ENCODE results near the gene TTC16.

TTC16 gene

DNA sequence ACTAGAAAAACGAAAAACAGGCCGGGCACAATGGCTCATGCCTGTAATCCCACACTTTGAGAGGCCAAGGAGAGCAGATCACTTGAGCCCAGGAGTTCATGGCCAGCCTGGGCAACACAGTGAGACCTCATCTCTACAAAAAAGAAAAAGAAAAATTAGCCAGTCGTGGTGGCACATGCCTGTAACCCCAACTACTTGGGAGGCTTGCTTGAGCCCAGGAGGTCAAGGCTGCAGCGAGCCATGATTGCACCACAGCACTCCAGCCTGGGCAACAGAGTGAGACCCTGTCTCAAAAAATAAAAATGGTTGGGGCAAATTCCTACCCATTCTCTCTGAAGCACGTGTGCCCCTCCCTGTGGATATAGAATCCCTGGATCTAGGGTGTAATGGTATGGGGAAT lies 17.5 kb upstream of the TTC16 start:
- in situ Hi-C loops (cut with MboI; ENCODE audit: low sequenced_read_pairs) = no loop called here

- in situ Hi-C loops (cut with MboI; ENCODE audit: low sequenced_read_pairs) = no loop called here
These were observed 16.8 kb upstream of the TTC16 start for GRCh38 chr9:127698985-127699670.

- in situ Hi-C loops (cut with MboI; ENCODE audit: low sequenced_read_pairs) = no loop called here
These were observed 15.7 kb upstream of the TTC16 start for GRCh38 chr9:127700140-127700539.

- in situ Hi-C loops (cut with MboI; ENCODE audit: low sequenced_read_pairs) = no loop called here
These were observed 15.2 kb upstream of the TTC16 start for GRCh38 chr9:127700594-127701255.

DNA sequence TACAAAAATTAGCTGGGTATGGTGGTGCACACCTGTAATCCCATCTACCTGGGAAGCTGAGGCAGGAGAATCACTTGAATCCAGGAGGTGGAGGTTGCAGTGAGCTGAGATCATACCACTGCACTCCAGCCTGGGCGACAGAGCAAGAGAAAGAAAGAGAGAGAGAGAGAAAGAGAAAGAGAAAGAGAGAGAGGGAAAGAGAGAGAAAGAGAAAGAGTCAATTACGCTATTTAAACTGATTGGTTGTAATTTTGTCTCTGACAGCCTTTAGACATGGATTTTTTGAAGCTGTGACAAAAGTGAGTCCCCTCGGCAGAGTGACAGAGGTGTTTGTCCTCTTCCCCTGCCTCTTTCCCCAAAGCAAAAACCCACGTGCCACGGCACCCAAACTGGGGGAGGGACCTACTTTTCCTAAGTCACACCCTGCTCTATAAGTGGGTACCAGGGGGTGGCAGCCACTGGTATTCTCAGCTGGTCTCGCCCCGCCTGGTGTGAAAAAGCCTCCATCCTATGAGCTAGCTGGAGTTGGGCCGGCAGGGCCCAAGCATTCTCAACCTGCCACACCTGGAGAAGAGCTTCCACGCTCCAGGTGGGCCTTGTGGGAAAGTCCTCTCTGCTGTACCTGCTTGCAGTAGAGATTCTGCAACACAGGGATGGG lies 12.5 kb upstream of the TTC16 start:
- in situ Hi-C loops (cut with MboI; ENCODE audit: low sequenced_read_pairs) = no loop called here

- in situ Hi-C loops (cut with MboI; ENCODE audit: low sequenced_read_pairs) = no loop called here
These were observed 10.1 kb upstream of the TTC16 start for GRCh38 chr9:127705577-127706379.

- in situ Hi-C loops (cut with MboI; ENCODE audit: low sequenced_read_pairs) = no loop called here
These were observed 9.0 kb upstream of the TTC16 start, which contains the start of gene CFAP157 for GRCh38 chr9:127706836-127707241. Gene CFAP157, plus strand, starts transcription at chr9:127706988. Its CDS starts 44 bp downstream, at chr9:127707032.

GRCh38 chr9:127707766-127708165 lies 8.1 kb upstream of the TTC16 start:
- in situ Hi-C loops (cut with MboI; ENCODE audit: low sequenced_read_pairs) = no loop called here

- in situ Hi-C loops (cut with MboI; ENCODE audit: low sequenced_read_pairs) = no loop called here
These were observed 6.8 kb upstream of the TTC16 start for GRCh38 chr9:127708952-127709587.

DNA sequence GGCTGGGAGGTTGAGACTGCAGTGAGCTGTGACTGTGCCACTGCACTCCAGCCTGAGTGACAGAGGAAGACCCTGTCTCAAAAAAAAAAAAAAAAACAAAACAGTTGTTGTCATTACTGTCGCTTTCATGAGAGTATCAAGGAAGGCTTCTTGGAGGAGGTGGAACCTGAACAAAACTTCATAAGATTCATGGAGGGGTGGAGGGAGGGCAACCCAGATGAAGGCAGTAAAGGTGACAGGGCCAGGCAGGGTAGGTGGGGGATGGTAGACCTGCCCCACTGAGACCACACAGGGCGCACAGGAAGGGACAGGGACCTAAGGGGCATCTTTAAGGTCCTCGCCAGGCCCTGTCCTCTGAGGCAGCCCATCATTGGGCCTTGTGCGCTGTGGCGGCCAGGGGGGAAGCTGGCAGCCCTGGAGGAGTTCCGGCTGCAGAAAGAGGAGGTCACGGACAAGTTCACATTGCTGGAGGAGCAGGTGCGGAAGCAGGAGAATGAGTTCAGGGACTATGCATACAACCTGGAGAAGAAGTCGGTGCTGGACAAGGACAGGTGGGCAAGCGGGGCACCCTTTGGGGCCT lies 5.6 kb upstream of the TTC16 start:
- in situ Hi-C loops (cut with MboI; ENCODE audit: low sequenced_read_pairs) = no loop called here

DNA sequence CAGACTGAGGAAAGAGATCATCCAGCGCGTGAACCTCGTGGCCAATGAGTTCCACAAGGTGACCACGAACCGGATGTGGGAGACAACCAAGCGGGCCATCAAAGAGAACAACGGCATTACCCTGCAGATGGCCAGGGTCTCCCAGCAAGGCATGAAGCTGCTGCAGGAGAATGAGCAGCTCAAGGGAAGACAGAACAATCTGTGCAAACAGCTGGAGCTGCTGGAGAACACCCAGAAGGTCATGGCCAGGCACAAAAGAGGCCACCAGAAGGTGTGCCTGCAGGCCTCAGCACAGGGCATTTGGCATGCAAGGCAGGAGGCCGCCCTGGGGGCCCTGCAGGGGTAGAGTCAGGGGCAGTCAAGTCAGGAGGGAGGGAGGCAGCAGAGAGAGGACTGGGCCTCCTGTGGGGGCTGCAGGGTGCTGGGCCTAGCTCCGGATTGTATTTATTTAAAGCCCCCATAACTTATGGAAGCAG lies 4.6 kb upstream of the TTC16 start:
- in situ Hi-C loops (cut with MboI; ENCODE audit: low sequenced_read_pairs) = no loop called here

- in situ Hi-C loops (cut with MboI; ENCODE audit: low sequenced_read_pairs) = no loop called here
These were observed 4.0 kb upstream of the TTC16 start for GRCh38 chr9:127711831-127712274.

- in situ Hi-C loops (cut with MboI; ENCODE audit: low sequenced_read_pairs) = no loop called here
These were observed 3.5 kb upstream of the TTC16 start for GRCh38 chr9:127712371-127712770.

DNA sequence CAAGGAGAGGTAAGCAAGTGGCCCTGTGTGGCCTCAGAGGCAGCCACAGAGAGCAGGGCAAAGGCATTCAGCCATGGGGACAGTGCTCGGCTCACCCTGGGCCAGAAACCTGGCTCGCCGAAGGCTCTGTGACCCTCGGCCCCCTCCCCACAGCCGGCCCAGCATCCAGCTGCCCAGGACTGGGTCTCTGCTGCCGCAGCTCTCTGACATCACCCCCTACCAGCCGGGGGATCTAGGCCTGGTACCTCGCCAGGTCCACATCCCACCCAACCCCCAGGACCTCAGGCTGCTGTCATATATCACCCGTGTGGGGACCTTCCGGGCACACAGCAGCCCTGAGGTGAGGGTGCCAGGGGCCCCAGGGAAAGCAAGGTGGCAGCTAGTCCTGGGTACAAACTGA lies 3.0 kb upstream of the TTC16 start:
- in situ Hi-C loops (cut with MboI; ENCODE audit: low sequenced_read_pairs) = no loop called here

DNA sequence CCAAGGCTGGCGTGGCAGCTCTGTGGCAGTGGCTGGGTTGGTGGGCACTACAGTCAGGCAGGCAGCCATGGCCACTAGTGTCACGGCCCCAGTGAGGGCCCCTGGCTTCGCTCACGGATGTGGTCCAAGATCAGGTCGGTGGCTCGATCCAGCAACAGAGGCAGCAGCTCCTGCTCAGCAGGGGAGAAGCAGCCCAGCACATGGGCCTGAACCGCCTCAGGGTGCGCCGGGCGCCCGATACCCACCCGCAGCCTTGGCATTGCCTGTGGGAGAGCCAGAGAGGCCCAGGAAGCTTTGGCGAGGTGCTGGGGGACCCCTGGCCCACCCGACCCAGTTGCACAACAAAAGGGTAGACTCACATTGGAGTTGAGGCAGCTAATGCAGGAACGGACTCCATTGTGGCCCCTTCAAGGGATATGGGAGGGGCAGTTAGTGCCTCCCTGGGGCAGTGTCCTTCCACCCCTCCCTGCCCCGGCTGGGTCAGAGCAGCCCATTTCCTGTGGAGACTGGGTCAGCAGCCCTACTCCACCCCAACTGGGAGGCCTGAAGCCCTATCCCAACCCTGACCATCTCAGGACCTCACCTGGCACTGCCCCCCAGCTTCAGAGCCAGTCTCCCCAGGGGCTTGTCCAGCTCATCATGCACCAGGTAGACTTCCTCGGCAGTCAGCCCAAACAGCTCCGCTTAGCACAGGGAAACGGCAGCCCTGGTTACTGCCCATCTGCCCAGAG lies 1.7 kb upstream of the TTC16 start:
- in situ Hi-C loops (cut with MboI; ENCODE audit: low sequenced_read_pairs) = no loop called here

- in situ Hi-C loops (cut with MboI; ENCODE audit: low sequenced_read_pairs) = no loop called here
These were observed 869 bp upstream of the TTC16 start for GRCh38 chr9:127714951-127715469.

- in situ Hi-C loops (cut with MboI; ENCODE audit: low sequenced_read_pairs) = no loop called here
These were observed 533 bp downstream of the TTC16 start for GRCh38 chr9:127716412-127716811.

GRCh38 chr9:127717766-127718165 lies 1.9 kb downstream of the TTC16 start:
- in situ Hi-C loops (cut with MboI; ENCODE audit: low sequenced_read_pairs) = no loop called here

All from hTERT RPE-1 (cell line).